Prostate gland (tissue), 2 donors: ENCODE results near the gene ANKLE1.

Experiments
- POLR2A ChIP-seq: fragments of 450-650 bp; IDR thresholded peaks from one replicate; pipeline ENCODE4 v1.6.1; 2016; ENCODE audit warnings: antibody characterized with exemption, mild to moderate bottlenecking
- TF ChIP-seq, protein P1 (sequence below), 4 experiments: fragments of 200-600 bp in 2 of 4; fragments of 450-650 bp in 2 of 4; sonication (generic) in 2 of 4; IDR thresholded peaks; 1 replicate in 3 of 4; 2 replicates in 1 of 4; pipeline ENCODE4 v1.5.1; 2016 to 2019; ENCODE audit warnings: antibody characterized with exemption in 4 of 4, mild to moderate bottlenecking in 2 of 4, moderate library complexity in 2 of 4

DNA sequence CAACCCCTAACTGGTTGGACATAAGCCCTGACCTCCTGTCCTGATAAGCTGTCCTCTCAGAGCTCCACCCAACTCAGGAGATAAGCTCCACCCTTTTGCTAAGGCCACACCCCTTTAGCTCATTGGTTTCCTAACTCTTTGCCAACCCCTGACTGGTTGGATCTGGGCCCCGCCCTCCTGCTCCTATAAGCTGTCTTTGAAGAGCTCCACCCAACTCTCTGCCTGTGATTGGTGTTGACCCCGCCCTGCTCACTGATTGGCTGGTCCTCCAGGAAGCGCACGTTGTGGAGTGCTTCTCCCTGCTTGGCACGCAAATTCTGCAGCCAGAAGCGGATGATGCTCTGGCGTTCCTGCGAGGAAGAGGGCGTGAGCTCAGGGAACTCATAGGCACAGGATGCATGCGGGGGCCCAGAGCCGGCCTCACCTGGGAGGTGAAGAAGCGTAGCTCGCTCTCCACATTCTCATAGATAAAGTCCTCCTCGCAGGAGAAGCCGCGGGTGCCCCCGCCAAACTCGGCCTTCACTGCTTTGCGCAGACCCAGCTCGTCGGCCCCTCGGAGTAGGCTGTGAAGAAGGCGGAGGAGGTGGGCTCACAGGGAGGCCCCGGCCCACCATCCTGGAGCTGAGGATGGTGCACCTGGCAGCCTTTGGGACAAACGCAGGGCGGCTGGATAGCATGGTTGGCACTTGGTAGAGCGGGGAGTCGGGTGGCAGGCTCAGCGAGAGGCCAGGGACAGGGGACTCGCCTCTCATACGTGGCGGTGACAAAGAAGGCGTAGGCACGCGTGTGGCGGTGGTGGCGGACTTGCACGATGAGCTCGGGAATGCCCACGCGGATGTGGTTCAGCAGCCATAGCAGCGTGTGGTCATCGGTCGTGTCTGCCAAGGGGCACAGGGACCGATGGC, 51.2 kb downstream of the ANKLE1 start:
- TF ChIP-seq, protein P1, sequence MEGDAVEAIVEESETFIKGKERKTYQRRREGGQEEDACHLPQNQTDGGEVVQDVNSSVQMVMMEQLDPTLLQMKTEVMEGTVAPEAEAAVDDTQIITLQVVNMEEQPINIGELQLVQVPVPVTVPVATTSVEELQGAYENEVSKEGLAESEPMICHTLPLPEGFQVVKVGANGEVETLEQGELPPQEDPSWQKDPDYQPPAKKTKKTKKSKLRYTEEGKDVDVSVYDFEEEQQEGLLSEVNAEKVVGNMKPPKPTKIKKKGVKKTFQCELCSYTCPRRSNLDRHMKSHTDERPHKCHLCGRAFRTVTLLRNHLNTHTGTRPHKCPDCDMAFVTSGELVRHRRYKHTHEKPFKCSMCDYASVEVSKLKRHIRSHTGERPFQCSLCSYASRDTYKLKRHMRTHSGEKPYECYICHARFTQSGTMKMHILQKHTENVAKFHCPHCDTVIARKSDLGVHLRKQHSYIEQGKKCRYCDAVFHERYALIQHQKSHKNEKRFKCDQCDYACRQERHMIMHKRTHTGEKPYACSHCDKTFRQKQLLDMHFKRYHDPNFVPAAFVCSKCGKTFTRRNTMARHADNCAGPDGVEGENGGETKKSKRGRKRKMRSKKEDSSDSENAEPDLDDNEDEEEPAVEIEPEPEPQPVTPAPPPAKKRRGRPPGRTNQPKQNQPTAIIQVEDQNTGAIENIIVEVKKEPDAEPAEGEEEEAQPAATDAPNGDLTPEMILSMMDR (IDR thresholded peaks at IDR 0.05): no peak
- no peak for TF ChIP-seq POLR2A
